ENCODE measurements around the gene CEP78. TPM values are rescaled to one million over a fixed set of nuclear protein-coding genes. Genes with fewer than 3 reads are reported as not detected.
"Not testable (repeated sequence)": the region's sequence is repeated elsewhere in the genome, so short reads cannot be mapped to it uniquely, and the experiment has no call there.

Gene CEP78, protein sequence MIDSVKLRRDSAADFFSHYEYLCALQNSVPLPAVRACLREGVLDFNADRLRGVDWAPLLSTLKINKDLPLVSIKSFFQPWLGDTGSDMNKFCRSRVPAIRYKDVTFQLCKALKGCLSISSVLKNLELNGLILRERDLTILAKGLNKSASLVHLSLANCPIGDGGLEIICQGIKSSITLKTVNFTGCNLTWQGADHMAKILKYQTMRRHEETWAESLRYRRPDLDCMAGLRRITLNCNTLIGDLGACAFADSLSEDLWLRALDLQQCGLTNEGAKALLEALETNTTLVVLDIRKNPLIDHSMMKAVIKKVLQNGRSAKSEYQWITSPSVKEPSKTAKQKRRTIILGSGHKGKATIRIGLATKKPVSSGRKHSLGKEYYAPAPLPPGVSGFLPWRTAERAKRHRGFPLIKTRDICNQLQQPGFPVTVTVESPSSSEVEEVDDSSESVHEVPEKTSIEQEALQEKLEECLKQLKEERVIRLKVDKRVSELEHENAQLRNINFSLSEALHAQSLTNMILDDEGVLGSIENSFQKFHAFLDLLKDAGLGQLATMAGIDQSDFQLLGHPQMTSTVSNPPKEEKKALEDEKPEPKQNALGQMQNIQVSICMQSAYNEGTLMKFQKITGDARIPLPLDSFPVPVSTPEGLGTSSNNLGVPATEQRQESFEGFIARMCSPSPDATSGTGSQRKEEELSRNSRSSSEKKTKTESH
- total RNA-seq = 33.7 and 36.5 TPM in 2 replicates

DNA sequence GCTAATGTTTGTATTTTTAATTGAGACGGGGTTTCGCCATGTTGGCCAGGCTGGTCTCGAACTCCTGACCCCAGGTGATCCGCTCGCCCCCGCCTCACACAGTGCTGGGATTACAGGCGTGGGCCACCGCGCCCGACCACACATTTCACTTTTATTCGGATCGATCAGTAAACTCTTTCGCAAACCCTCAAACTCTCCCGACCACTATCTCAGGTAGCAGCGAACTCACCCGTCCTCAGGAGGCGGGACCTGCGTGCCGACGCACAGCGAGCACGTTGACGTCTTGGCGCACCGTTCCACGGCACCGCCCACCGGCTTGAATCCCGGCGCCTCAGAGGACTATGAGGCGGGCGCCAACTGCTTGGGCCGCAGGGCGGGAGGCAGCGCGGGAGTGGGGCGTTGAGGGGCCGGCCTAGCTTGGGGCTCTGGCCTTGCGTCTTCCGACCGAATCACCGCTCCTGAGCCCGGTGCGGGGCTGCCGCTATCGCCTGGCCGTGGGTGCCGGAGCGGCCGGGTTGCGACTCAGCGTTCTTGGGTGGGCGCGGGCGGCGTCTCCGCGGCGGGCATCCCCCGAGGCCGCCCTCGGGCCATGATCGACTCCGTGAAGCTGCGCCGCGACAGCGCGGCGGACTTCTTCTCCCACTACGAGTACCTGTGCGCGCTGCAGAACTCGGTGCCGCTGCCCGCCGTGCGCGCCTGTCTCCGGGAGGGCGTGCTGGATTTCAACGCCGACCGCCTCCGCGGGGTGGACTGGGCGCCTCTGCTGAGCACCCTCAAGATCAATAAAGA is at the start of gene CEP78:
Gene CEP78, plus strand, starts transcription at position 314 of the 789 bp plus-strand sequence. Its CDS starts 276 bp downstream, at position 590.
- DNase-seq (ENCODE audit: low spot score) = peak; percentile 86
- no peak within 1 kb of the TSS for H3K4me3 Mint-ChIP-seq (ENCODE audit: low read depth)
- no peaks in the 10 kb centered on the region for H3K27me3 Mint-ChIP-seq (ENCODE audit: low read depth)
- peaks cover 35% of the 10 kb centered on the region for H3K4me1 Mint-ChIP-seq (ENCODE audit: low read depth)
- intact Hi-C loops (cut with micrococcal nuclease) = loop anchor here (2.0 to 10.0 kb wide), 2 partner anchors 61 to 261 kb away; partner anchors contain the start of gene PSAT1
- H3K36me3 Mint-ChIP-seq (ENCODE audit: low read depth) = peaks cover 25% of the 10 kb centered on the region
- H3K27ac Mint-ChIP-seq = peak within 1 kb of the TSS; percentile 87
- H3K9me3 Mint-ChIP-seq = no peaks in the 10 kb centered on the region

DNA sequence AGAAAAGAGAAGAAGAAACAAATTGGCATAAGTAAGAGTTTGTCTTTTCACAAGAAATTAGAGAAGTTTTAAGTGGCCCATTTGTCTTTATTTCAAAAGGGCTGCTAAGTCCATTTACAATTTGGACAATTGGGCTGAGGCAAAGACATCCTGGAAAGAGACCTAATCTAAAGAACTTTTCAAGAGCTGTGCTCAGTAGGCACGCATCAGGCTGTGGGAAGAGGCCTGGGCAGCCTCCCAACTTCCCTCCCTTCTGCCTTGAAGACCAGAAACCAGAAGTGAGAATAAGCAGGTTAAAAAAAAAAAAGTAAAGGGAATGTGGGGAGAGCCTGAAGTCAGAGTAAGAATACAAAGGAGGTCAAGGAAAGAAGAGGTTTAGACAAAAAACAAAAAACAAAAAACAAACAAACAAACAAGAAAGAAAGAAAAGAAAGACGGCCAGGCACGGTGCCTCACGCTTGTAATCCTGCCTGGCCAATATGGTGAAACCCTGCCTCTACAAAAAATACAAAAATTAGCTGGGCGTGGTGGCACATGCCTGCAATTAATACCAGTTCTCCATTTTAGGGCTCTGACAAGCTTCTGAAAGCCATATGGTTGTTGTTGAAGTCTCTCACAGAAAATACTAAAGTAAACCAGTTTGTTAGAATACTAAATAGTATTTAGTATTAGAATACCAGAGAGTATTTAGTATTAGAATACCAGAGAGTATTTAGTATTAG is 48.0 kb upstream of the CEP78 start:
- Mint-ChIP-seq H3K36me3 (ENCODE audit: low read depth) (no peaks in the 10 kb centered on the region), H3K27me3 (ENCODE audit: low read depth) (peaks cover 16% of the 10 kb centered on the region), H3K4me3 (ENCODE audit: low read depth) (no peak overlapping the region), H3K4me1 (ENCODE audit: low read depth) (no peaks in the 10 kb centered on the region), H3K9me3 (no peaks in the 10 kb centered on the region), H3K27ac (no peak overlapping the region)
- intact Hi-C loops (cut with micrococcal nuclease) = no loop called here
- no peak for DNase-seq (ENCODE audit: low spot score)

DNA sequence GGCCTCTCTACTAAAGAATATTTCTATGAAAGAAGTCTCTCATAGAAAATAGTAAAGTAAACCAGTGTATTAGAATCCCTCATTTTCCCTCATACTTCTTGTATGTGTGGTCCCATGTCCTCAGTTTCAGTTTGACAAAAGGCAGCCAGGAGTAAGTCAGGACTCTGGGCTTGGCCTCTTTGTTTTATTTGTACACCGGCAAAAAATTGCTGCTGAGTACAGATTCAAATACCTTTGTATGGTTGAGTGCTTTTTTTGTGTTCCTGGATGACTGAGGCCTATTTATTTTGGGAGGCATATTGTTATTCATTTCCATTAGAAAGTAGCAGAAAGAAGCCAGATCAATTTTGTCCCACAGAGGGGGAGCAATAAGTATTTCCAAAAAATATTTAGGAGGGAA is 47.3 kb upstream of the CEP78 start:
- intact Hi-C loops (cut with micrococcal nuclease) = no loop called here

DNA sequence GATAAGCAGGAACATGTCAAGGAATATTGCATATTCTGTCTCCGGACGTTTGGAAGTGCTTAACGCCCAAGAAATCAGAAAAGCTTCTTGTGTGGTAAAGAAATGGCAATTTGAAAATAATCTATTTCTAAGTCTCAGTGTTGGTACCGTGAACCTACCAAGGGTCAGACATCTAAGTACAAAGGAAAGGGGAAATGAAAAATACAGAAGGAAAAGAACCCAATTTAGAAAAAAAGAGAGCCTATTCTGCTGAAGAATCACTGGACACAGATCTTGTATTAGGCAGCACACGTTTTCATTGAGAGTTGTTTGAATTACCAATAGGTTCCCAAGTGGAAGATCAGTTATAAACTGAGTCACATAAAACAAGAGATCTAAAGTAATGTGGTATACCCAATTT is 46.9 kb upstream of the CEP78 start:
- H3K36me3 Mint-ChIP-seq (ENCODE audit: low read depth) = no peaks in the 10 kb centered on the region
- no peak for DNase-seq (ENCODE audit: low spot score)
- intact Hi-C loops (cut with micrococcal nuclease) = no loop called here
- H3K4me1 Mint-ChIP-seq (ENCODE audit: low read depth) = no peaks in the 10 kb centered on the region
- H3K4me3 Mint-ChIP-seq (ENCODE audit: low read depth) = no peak overlapping the region
- no peak overlapping the region for H3K27ac Mint-ChIP-seq
- H3K9me3 Mint-ChIP-seq = no peaks in the 10 kb centered on the region
- peaks cover 17% of the 10 kb centered on the region for H3K27me3 Mint-ChIP-seq (ENCODE audit: low read depth)

More for the DNA sequence above, 47.3 kb upstream of the CEP78 start:
- no peak for DNase-seq (ENCODE audit: low spot score)
- Mint-ChIP-seq H3K4me3 (ENCODE audit: low read depth) (no peak overlapping the region), H3K4me1 (ENCODE audit: low read depth) (no peaks in the 10 kb centered on the region), H3K9me3 (no peaks in the 10 kb centered on the region), H3K27ac (no peak overlapping the region), H3K36me3 (ENCODE audit: low read depth) (no peaks in the 10 kb centered on the region), H3K27me3 (ENCODE audit: low read depth) (peaks cover 17% of the 10 kb centered on the region)

DNA sequence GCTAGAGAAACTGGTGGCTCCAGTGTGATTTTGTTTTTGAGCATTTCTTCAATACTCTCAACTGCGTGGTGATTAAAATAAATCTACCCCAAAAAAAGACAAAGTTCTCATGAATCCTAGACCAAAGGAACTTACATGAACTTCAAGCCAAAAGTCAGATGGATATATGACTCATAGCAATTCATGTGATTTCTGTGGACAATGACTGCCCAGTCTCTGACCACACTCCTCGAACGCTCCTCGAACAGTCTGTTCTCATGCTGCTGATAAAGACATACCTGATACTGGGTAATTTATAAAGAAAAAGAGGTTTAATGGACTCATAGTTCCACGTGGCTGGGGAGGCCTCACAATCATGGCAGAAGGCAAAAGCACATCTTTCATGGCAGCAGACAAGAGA is 46.4 kb upstream of the CEP78 start:
- Mint-ChIP-seq H3K4me3 (ENCODE audit: low read depth) (no peak overlapping the region), H3K27me3 (ENCODE audit: low read depth) (peaks cover 19% of the 10 kb centered on the region), H3K9me3 (no peaks in the 10 kb centered on the region), H3K27ac (no peak overlapping the region), H3K4me1 (ENCODE audit: low read depth) (no peaks in the 10 kb centered on the region), H3K36me3 (ENCODE audit: low read depth) (no peaks in the 10 kb centered on the region)
- intact Hi-C loops (cut with micrococcal nuclease) = no loop called here
- DNase-seq (ENCODE audit: low spot score) = no peak

DNA sequence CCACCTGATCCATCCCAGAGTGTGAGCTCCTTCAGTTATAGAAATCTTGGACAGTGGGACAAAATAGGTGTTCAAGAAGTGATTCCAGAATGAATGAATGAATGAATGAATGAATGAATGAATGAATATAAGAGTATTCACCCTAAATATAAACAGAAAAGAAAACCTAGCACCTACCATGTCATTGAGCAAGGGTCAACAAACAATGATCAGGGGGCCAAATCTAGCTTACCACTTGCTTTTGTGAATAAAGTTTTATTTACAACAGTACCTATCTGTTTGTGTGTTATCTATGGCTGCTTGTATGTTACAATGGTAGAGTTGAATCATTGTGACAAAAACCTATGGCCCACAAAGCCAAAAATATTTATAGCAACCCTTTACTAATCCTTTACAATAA is 43.9 kb upstream of the CEP78 start:
- H3K36me3 Mint-ChIP-seq (ENCODE audit: low read depth) = no peaks in the 10 kb centered on the region
- H3K27me3 Mint-ChIP-seq (ENCODE audit: low read depth) = peaks cover 19% of the 10 kb centered on the region

DNA sequence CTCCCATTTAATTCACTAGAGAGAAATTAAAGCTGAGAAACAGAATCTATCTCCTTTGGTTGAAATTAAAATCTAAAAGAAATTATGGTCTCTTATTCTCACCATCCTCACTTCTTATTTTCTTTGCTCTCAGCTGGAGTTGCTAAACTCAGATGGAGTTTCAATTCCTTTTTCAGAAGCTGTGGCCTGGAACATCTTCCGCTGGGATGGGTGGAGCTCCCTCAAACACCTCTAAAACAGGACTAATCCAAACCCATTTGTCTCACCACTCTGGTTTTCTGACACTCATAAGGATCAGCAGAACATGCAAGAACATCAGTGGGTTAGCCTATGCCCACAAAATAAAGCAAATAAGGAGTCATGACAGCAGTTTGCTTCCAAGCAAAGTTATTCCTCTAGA is 39.6 kb upstream of the CEP78 start:
- Mint-ChIP-seq H3K27me3 (ENCODE audit: low read depth) (peaks cover 6% of the 10 kb centered on the region), H3K27ac (no peak overlapping the region), H3K4me1 (ENCODE audit: low read depth) (peaks cover 12% of the 10 kb centered on the region), H3K9me3 (peaks cover 10% of the 10 kb centered on the region), H3K4me3 (ENCODE audit: low read depth) (no peak overlapping the region), H3K36me3 (ENCODE audit: low read depth) (peaks cover 8% of the 10 kb centered on the region)
- intact Hi-C loops (cut with micrococcal nuclease) = no loop called here
- no peak for DNase-seq (ENCODE audit: low spot score)

More for the DNA sequence above, 43.9 kb upstream of the CEP78 start:
- Mint-ChIP-seq H3K4me3 (ENCODE audit: low read depth) (no peak overlapping the region), H3K4me1 (ENCODE audit: low read depth) (no peaks in the 10 kb centered on the region), H3K9me3 (no peaks in the 10 kb centered on the region), H3K27ac (no peak overlapping the region)
- DNase-seq (ENCODE audit: low spot score) = no peak
- intact Hi-C loops (cut with micrococcal nuclease) = no loop called here

DNA sequence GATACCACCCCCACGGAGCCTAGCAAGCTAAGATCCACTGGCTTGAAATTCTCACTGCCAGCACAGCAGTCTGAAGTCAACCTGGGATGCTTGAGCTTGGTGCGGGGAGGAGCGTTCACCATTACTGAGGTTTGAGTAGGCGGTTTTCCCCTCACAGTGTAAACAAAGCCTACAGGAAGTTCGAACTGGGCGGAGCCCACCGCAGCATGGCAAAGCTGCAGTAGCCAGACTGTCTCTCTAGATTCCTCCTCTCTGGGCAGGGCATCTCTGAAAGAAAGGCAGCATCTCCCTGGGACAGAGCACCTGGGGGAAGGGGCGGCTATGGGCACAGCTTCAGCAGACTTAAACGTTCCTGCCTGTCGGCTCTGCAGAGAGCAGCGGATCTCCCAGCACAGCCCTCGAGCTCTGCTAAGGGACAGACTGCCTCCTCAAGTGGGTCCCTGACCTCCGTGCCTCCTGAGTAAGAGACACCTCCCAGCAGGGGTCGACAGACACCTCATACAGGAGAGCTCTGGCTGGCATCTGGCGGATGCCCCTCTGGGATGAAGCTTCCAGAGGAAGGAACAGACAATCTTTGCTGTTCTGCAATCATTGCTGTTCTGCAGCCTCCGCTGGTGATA is 34.6 kb upstream of the CEP78 start:
- DNase-seq (ENCODE audit: low spot score) = peak; percentile 56
- Mint-ChIP-seq H3K36me3 (ENCODE audit: low read depth) (peaks cover 42% of the 10 kb centered on the region), H3K4me1 (ENCODE audit: low read depth) (peaks cover 25% of the 10 kb centered on the region), H3K9me3 (peaks cover 51% of the 10 kb centered on the region)
- intact Hi-C loops (cut with micrococcal nuclease); H3K4me3 Mint-ChIP-seq (ENCODE audit: low read depth); H3K27ac Mint-ChIP-seq; H3K27me3 Mint-ChIP-seq (ENCODE audit: low read depth): not testable (repeated sequence)

DNA sequence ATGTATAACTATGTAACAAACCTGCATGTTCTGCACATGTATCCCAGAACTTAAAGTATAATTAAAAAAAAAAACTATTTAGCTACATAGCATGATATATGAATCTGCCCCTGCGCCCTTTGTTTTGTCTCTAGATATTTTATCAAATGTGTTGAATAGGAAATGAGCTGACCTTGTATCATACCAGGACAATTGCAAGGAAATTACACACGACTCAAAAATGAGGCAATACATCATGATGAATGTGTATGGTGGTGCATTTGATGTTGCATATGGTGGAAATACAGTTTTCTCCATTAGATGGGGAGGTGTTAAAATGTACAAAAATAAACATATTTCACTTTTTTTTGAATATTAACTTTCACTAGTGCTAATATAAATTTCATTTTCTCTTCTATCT is 28.6 kb upstream of the CEP78 start:
- H3K27me3 Mint-ChIP-seq (ENCODE audit: low read depth) = no peaks in the 10 kb centered on the region
- H3K9me3 Mint-ChIP-seq = peaks cover 40% of the 10 kb centered on the region
- H3K4me1 Mint-ChIP-seq (ENCODE audit: low read depth) = peaks cover 20% of the 10 kb centered on the region
- H3K4me3 Mint-ChIP-seq (ENCODE audit: low read depth) = no peak overlapping the region
- DNase-seq (ENCODE audit: low spot score) = no peak
- peaks cover 26% of the 10 kb centered on the region for H3K36me3 Mint-ChIP-seq (ENCODE audit: low read depth)
- intact Hi-C loops (cut with micrococcal nuclease) = no loop called here
- H3K27ac Mint-ChIP-seq = no peak overlapping the region

DNA sequence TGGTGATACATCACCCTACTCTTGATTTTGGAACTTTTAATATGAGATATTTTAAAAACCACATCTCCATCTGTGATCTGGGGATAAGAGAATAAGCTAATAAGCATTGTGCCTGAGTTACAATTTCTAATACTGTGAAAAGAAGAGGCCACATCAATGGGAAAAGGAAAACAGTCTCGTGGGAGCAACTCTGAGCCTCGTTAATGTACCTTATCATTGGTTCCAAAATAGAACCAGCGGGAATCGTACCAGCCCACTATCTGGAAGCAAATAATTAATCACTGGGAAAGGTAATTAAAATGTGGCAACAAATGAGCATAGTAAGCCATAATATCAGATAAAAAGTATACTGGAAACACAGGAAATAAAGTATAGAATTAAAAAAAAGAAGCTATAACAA is 28.0 kb upstream of the CEP78 start:
- Mint-ChIP-seq H3K4me3 (ENCODE audit: low read depth) (no peak overlapping the region), H3K9me3 (peaks cover 35% of the 10 kb centered on the region), H3K27me3 (ENCODE audit: low read depth) (no peaks in the 10 kb centered on the region), H3K4me1 (ENCODE audit: low read depth) (peaks cover 22% of the 10 kb centered on the region), H3K27ac (no peak overlapping the region), H3K36me3 (ENCODE audit: low read depth) (peaks cover 23% of the 10 kb centered on the region)
- intact Hi-C loops (cut with micrococcal nuclease) = no loop called here
- no peak for DNase-seq (ENCODE audit: low spot score)

DNA sequence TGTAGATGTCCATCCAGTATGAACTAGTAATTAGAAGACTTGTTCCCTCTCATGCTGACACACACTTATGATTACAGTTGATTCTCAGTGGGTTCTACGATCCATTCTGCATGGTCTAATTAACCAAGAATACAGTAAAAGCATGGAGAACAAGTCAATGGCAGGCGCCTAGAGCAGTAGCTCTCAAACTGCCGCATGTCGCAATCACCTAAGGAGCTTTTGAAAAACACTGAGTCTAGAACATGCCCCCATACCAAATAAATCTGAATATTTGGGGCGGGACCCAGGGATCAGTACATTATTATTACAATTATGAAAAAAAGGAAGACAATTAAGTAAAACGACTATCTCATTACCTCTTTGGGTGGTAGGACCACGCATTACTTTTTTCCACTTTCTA is 26.7 kb upstream of the CEP78 start:
- peaks cover 26% of the 10 kb centered on the region for H3K4me1 Mint-ChIP-seq (ENCODE audit: low read depth)
- peaks cover 22% of the 10 kb centered on the region for H3K9me3 Mint-ChIP-seq
- intact Hi-C loops (cut with micrococcal nuclease) = no loop called here
- no peak overlapping the region for H3K27ac Mint-ChIP-seq
- H3K27me3 Mint-ChIP-seq (ENCODE audit: low read depth) = no peaks in the 10 kb centered on the region
- no peak for DNase-seq (ENCODE audit: low spot score)
- H3K36me3 Mint-ChIP-seq (ENCODE audit: low read depth) = peaks cover 11% of the 10 kb centered on the region
- no peak overlapping the region for H3K4me3 Mint-ChIP-seq (ENCODE audit: low read depth)

DNA sequence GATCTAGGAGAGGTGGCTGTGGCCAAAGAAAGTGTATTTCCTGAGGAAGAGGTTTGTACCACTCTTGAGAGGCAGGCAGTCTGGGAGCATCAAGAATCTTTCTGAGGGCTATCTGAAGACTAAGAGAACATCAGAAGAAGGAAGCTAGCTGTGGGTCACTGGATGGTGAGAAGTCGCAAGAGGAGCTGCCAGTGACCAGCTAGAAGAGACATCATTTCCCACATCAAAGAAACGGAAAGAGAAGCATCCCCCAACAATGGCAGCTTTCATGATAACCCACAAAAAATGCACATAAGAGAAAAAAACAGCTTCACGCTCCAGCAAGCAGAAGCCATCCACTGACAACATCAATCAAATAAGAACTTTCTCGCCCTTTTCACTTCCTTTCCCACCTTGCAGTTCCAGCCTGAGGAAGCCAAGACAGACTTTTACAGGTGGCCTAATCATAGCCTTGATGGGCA is 25.0 kb upstream of the CEP78 start:
- no peak for DNase-seq (ENCODE audit: low spot score)
- H3K4me3 Mint-ChIP-seq (ENCODE audit: low read depth) = no peak overlapping the region
- no peaks in the 10 kb centered on the region for H3K36me3 Mint-ChIP-seq (ENCODE audit: low read depth)
- intact Hi-C loops (cut with micrococcal nuclease) = loop anchor here (5.0 kb wide), 1 partner anchor 79 kb away; no protein-coding TSS in a partner anchor
- H3K4me1 Mint-ChIP-seq (ENCODE audit: low read depth) = peaks cover 26% of the 10 kb centered on the region
- H3K27ac Mint-ChIP-seq = peak overlapping the region; percentile 21
- no peaks in the 10 kb centered on the region for H3K27me3 Mint-ChIP-seq (ENCODE audit: low read depth)
- H3K9me3 Mint-ChIP-seq = peaks cover 11% of the 10 kb centered on the region

Measured in activated T-helper 2 cell treated with anti-CD3 and anti-CD28 coated beads, Interferon-gamma antibody, Interleukin-2, Interleukin-4, amounts not matched to agents 10 μg/mL and 5 μg/mL and 100 μg/mL, durations not matched to agents 14 hours and 24 hours and 36 hours (primary cell).